Stomach (tissue), 4 donors: ENCODE data around the gene CPSF7.

Experiments used
- CTCF ChIP-seq, 7 experiments: fragments of 450-650 bp in 4 of 7; fragments of 200-600 bp in 3 of 7; sonication (generic) in 3 of 7; IDR thresholded peaks; one replicate each; pipeline ENCODE4 v1.5.1; 2016 to 2019; ENCODE audit warnings: antibody characterized with exemption in 7 of 7, control low read depth in 2 of 7, mild to moderate bottlenecking in 1 of 7
- POLR2A ChIP-seq, 4 donors: fragments of 450-650 bp; IDR thresholded peaks; one replicate each; pipeline ENCODE4 v1.6.1; 2016; ENCODE audit warnings: antibody characterized with exemption in 4 of 4, control low read depth in 2 of 4, mild to moderate bottlenecking in 1 of 4, moderate library complexity in 1 of 4
- POLR2AphosphoS5 ChIP-seq, 3 donors: sonication (generic); formaldehyde crosslinking; IDR thresholded peaks; one replicate each; pipeline ENCODE4 v1.6.1; 2016; ENCODE audit warnings: antibody characterized with exemption in 3 of 3

DNA sequence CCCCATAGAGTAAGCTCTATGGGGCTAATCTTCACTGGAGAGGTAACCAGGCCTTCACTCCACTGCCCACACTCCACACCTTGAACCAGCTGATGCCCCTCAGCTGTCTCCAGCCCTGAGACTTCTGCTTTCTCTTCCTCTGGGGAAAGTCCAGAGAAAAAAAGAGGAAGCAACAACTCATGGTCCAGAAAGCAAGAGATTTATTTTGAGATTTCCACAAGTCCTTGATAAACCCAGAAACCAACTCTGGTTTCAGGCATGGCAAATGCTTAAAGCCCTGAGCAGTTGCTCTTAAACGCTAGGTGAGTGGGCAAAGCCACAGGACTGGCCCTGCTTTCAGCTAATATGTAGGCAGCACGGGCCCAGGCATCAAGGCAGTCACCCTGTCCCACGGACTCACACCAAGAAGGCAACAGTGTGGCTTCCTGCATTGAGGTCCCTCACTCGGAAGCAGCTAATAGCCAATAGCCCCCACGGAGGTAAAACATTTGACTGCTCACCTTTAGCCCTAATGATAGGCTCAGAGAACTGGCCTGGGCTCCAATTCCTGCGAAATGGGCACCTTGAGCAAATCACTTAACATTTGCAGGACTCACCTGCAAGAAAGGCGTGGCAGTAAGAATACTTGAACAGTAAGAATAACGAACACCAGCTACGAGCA lies 72.4 kb downstream of the CPSF7 start:
- no peak for TF ChIP-seq CTCF (IDR thresholded peaks at IDR 0.05)
- TF ChIP-seq POLR2A (IDR thresholded peaks at IDR 0.05): no peak
- no peak for TF ChIP-seq POLR2AphosphoS5 (IDR thresholded peaks at IDR 0.05)
